HG03039 (cell line): ENCODE data around the gene CCDC141.

ENCODE experiments used
- ATAC-seq: cut with Tn5 transposase; IDR thresholded peaks from one replicate; pipeline ENCODE4 v1.9.1; 2021; ENCODE audit warnings: mild to moderate bottlenecking, moderate library complexity; ENCODE audit not compliant: unreplicated experiment

CCDC141 gene

DNA sequence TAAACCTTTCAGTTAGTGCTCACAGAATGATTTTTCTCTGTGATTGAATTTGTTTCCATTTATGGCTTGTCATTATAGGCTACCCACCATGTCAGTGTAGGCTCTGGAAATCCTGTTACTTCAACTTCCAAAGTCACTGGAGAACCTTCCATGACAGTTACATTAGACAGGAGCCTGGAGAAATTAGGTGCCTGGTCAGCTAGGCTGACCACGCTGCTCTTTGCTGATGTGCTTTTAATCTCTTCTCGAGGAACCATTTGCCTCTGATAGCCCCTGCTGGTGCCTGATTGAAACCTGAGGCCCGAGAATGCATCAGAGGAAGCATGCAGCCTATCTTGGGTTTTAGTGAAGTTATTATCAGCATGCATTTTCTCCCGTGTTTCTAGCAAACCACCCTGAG, 213.1 kb downstream of the CCDC141 start:
- no peak for ATAC-seq

DNA sequence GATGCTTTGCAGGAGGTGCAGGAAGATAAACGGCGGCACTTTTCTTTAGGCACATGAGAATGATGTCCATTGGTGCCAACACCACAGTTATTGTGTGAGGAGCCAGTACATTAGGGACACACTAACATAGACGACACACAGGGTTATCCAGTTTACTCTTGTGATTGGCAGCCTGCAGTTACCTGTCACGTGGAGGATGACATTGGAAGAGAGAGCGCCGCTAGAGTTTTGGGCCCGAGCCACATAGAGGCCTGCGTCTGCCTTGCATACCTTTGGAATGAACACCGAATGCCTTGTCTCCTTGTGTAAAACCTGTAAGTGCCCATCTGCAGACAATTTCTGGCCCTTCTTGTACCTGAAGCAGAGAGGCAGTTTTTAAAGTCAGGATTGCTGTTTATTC, 215.9 kb downstream of the CCDC141 start:
- no peak for ATAC-seq

DNA sequence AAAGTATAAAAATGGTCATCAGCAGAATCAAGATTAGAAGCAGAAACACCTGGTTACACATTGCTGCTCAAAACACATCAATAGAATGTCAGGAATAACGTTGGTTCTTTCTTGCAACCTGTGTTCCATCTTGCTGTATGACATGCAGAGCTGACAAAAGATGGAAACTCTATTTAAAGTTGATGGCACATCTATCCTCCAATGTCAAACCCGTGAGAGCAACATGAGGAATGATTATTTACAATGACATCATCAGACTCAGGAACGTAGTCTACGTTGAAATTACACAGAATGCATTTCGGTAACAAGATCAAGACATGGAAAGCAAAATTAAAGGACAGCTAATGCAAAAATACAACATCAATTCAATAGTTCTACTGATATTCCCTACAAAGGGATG, 216.6 kb downstream of the CCDC141 start:
- ATAC-seq = no peak

DNA sequence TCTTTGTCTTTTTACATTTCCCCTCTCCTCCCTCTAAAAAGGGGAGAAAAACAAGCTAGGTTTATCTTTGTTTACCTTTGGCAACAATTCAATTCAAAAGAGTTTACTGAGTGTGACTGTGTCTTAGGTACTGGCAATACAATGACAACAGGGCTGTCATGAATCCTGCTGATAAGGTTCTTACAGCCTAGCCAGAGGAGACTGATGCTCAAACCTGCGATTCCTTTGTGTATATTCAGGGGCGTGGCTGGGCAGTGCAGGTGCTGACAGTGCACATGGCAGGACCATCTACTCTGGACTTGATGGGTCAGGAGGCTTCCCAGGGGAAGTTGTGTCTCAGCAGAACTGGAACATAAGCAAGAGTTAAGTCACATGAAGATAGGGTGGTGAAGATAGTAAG, 219.5 kb downstream of the CCDC141 start:
- ATAC-seq = no peak

DNA sequence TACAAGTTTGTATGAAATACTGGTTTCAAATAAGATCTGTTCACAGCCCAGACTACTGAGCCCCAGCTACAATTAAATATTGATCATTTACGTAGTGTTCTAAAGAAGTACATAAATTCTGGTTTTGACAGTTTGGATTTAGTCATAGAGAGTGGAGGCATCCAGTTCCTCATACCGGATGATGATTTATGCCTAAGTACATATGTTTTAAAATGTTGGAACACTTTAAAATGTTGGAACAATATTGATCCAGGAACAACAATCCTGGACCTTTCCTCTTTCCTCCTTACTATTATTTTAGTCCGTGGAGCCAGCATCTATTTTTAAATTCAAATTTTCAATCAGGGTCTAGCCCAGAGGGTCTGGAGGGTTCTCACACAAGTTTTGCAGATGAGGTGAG, 220.0 kb downstream of the CCDC141 start:
- no peak for ATAC-seq

DNA sequence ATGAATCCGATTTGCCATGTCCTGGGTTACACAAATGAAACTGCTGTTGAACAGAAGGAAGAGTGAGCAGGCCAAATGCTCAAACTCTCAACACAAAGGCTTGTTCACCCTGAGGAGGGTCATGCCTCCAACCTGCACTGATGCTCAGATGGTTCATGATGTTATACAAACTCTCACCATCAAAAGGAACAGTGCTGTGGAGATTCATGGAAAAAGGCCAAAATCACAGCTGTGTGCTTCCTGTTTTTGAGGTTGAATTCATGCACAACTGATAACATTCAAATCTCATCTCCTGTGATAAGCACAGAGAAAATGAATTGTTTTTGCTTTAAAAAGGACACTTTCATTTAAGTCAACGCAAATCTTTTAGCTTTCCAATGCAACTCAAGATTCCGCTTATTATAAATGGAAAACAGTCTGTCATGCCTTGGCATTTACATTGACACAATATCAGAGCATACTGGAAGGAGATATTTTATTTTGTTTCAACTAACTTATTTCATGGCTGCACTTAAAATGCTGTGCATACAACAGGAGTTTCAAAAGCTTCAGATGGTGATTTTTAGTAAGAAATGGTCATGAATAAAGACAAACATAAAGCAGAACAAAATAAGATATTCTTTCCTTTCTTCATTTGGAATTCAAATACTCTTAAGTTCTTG, 220.5 kb downstream of the CCDC141 start:
- no peak for ATAC-seq

DNA sequence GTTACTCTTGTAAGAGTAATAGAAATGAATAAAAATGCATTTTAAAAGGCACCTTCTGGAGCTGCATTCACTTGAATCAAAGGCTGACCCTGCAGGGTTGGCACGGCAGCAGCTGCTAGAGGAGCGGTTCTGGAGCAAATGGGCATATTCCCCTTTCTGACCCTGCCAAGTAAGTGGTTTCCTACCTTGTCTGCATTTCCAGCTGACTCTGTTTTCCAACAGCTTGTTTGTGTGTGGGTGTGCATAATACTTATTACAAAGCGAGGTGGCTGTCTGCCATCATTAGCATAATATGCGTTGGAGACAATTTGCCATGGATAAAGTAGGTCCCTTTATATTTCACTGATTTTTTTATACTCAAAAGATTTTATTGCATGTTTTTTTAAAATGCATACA, 221.5 kb downstream of the CCDC141 start:
- ATAC-seq = no peak

DNA sequence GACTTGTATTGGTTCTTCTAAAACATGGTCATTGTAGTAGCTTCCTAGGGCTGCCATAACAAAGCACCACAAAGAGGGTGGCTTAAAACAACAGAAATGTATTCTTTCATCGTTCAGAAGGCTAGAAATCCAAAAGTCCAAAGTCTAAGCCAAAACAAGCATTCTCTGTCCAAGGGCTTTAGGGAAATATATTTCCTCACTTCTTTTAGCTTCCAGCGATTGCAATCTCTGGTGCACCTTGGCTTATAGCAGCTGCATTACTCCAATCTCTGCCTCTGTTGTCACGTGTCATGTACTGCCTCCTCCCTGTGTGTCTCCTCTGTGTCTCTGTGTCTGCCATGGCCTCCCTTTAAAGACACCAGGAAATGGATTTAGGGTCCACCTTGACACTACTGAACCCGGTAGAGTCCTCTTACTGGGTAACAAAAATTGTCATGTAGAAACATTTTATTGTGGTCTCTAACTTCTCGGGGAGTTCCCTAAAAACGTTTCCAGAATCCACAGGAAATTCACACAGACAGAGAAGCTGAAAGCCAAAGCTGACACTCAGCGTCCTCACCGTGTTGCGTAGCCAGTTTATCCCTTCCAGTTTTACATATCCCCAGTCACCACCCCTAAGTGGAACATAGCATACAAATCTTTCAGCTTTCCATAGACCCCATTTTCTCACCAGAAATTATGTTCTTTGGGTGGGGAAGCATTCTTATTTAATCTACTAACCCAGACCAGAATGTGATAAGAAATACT, 222.0 kb downstream of the CCDC141 start:
- ATAC-seq = no peak

DNA sequence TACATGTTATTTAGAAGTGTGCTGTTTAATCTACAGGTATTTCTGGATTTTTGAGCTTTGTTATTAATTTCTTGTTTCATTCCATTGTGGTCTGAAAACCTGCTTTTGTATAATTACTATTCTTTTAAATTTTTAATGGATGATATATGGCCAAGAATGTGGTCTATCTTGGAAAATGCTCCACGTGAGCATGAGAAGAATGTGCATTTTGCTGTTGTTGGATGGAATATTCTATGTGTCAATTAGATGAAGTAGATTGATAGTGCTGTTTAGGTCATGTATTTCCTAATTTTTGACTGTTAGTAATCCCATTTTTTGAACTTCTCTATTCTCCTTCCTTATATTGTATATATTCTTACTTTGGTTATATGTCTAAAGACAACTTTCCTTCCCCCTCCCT, 222.8 kb downstream of the CCDC141 start:
- ATAC-seq = no peak

DNA sequence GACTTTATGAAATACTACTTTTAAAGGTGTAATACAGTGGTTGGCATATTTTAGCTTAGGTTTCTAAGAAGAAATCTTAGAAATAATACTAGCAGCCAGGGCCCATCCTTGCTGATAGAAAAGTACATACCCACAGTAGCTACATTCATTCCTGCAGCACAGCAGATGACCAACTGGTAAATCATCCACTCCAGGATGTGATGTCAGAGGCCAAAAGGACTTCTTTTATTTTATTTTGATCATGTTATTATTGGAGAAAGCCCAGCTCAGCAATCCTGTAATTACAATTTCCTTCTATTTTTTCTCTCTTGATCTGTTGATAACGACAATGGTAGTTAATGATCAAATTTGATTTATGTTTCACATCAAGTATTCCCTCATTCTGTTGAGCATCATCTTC, 224.8 kb downstream of the CCDC141 start:
- ATAC-seq = no peak

DNA sequence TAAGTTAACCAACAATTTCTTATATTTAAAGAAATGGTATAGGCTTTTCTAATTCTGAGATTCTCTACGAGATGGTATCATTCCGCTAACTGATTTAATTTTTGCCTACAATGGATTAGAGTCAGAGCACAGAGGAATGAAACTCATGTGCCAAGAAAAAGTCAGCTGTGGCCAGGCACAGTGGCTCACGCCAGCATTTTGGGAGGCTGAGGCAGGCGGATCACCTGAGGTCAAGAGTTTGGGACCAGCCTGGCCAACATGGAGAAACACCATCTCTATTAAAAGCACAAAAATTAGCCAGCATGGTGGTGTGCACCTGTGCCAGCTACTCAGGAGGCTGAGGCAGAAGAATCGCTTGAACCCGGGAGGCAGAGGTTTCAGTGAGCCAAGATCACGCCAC, 225.8 kb downstream of the CCDC141 start:
- ATAC-seq = no peak

DNA sequence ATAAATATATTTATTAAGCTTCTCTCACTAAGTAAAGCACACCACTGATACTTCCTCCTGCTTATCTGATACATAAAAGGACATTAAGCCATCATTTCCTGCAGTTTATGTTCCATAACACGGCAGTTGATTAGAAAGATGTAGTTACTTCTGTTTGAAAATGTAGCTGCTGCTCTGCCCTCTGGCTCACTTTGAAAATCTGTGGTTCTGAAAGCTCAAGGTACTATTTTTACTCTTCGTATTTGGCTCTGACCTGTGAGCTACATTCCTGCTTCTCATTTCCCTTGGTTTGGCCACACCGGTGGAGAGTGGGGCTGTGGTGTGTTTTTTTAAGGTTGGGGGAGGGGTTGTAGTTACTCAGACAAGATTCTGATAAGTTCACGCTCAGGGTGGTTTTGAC, 229.9 kb downstream of the CCDC141 start:
- ATAC-seq = peak; percentile 94

DNA sequence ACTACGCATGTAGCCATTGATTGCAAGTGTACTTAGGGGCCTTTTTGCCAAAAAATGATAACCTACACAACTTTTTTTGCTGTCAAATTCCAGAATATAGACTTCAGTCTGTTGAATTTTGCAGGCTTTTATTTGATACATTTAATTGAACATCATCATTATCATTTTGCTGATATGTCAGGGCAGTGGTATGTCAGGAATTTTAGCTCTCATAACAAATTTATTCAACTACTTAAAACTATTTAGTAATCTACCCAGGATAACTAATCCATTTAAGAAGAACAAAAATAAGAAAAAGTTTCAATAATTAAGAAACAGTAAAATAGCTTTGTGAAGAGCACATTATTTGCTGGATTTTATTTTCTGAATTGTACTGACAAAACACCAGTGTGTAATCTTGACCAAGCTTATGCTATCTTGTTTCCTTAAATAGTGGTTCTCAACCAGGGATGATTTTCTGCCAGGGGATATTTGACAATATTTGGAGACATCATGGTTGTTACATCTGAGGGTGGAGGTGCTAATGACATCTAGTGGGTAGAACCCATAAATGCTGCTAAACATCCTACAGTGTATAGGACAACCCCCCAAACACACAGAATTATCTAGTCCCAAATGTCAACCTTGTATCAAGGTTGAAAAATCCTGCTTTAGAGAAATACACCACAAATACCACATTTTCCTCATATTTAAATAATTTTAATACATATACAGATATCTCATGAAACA, 230.6 kb downstream of the CCDC141 start:
- peak; percentile 24 for ATAC-seq

DNA sequence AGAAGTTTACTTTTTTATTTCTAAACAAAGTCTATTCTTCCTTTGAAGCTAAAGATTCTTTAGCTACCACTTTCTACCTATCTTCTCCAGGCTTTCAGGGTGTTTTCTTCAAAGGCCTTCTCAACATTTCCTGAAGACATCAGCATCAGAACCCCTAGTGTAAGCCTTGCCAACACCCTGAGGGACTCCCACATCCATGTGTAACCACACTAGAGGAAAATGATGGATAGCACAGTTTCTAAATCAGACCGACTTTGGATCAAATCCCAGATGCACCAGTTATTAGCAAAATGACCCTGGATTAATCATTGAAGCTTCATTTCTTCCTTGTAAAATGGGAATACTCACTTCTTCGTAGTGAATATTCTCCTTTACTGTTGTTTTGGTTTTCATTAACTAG, 238.0 kb downstream of the CCDC141 start:
- no peak for ATAC-seq

DNA sequence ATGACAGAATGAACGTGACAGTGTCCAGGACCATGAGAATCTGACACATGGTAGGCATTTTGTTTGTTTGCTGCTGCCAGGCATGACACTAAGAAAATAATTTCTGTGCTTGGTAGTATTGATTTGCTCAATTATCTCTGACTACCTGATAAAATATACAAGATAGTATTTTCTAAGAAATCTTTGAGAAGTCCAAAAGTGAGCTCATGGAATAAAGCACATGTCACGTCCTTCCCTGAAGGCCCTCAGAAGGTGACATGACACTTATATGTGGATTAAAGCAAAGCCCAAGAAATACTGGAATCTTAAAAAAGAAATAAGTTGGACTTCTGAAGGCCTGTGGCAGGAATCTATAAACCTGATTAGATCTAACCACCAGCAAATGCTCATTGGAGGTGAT, 238.9 kb downstream of the CCDC141 start:
- no peak for ATAC-seq

DNA sequence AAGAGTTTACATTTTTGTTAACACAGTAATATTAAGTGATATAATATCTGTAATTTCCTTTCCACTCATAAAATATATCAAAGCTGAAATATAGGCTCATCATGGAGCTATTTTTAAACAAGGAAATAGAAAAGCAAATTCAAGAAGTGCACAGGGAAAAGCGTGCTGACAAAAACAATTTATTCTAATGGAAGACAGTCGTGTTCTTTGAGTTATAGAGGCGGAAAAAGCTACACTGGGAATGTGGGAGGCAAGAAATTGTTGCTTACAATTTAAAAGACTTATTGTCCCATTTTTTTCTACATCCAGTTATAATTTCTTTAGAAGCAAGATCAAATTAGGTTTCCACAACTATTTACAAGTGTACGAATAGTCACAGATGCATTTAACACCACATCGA, 239.5 kb downstream of the CCDC141 start:
- ATAC-seq = no peak

DNA sequence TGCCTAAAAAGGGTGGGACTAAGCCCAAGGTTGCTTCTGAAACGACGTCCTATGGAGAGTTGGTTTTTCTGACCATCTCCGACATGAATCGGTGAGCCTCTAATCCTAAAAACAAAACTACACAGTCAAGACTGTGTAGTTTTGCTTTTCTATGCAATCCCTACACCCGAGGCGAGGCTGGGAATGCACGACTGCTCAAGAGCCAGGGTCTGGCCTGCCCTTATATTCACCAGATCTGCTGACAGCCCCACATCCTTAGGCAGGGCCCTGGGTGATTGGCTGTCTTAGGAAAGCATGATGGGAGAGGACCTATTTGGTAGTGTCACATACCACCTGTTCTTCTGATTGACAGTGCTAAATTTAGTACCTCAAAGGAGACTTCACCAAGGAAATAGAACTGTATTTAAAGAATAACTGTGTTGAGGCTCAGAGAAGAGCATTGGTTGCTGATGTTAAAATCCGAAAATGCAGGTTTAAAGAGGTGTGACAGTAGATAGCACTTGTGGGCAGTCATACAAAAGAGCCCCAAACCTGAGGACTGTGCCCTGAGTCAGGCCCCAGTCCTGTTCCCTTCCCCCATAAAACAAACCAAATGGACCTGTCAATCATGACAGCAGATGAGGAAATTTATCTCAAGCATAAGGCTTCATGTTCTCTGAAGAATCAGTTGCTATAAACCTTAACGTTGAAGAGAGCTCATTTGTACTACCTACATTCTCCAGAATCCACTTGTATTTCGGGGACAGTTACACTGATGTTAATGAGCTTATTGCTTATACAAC, 242.5 kb downstream of the CCDC141 start, which contains the start of gene TTN:
Gene TTN, minus strand, starts transcription at position 197 of the 782 bp plus-strand sequence. CDS start 2,781 bp downstream, outside the sequence.
- no peak for ATAC-seq

DNA sequence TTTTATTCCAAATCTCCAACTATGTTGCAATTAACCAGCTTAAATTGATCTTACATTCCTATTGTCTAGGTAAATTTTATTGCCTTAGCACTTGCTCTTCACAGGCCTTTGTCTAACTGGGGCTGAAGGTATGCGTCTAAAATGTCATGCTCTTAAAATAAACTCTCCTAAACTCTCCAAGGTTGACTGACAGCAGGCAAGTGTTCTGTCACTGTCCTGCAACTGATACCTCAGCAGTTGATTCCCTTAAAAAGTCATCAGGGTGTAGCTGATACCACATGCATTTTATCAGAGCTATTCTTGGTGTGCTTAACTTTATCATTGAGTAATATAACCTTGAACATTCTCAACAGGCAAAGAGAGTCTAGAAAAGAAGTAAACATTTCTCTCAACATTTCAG, 243.4 kb downstream of the CCDC141 start:
- no peak for ATAC-seq

DNA sequence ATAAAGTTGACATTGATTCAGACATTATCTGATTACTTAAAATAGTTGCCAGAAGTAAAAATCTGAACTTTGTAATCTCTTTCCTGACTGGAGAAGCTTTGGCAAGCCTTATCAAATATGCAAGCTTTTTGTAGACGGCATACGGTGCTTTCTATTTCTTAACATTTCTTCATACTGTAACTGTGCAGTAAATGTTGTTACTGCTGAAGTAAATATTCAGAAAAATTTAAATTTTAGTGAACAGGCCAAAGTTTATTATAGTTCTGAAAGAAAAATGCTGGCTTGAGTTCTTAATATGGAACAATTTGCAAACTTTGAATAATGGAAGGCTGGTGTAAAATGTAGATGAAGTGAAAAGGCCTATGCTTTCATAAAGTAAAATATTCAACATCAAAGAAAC, 244.5 kb downstream of the CCDC141 start:
- ATAC-seq = no peak

DNA sequence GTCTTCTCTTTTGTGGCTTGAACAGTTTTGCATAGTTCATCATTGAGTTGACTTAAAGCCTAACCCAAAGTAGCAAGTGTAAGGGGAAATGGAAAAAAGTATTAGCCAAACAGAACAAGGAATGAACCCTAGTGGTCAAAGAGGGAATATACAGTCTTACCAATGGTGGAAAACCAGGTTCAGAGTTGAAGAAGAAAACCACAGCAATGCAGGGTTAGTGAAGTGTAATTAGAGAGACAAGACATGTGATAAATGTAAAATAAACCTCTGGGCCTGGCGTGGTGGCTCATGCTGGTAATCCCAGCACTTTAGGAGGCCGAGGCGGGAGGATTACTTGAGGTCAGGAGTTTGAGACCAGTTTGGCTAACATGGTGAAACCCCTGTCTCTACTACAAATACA, 245.1 kb downstream of the CCDC141 start:
- peak; percentile 67 for ATAC-seq

DNA sequence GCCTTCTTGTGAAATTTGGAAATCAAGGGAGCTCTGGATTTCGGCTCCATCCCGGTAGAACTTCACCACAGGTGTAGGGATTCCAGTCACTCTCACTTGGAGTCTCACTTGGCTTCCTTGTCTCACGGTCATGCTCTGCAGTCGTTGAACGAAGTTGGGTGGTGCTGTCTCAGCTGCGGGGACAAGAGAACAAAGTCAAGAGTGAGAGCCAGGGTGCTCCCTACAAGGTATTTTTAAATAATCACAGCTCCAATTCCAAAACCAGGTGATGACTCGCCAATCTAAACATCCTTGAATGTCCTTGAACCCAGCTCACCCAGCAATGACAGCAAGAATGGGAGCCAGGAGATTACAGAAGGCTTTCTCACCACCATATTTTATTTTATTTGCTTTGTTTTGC, 249.4 kb downstream of the CCDC141 start:
- no peak for ATAC-seq
